MCF 10A (cell line): ENCODE data around the gene KHSRP. TPM values are rescaled to one million over a fixed set of nuclear protein-coding genes. Genes with fewer than 3 reads are reported as not detected.

ENCODE experiments used
- BruUV-seq: library from RNA; stranded (reverse); fragments of 400-500 nt; replicated peaks from 2 replicates; lab custom pipeline; 2021; lab: Mats Ljungman, UMichigan
- CTCF ChIA-PET: fragments of 300-600 bp; sonication (Branson Sonifier 250); formaldehyde crosslinking; extraction: SDS; loops from one replicate; lab custom pipeline; 2021; ENCODE audit warnings: antibody characterized with exemption, inconsistent platforms; lab: Yijun Ruan, JAX
- POLR2A ChIA-PET: fragments of 300-600, 350-650 bp; sonication (Branson Sonifier 250); formaldehyde crosslinking; extraction: SDS; loops from one replicate; lab custom pipeline; 2020; ENCODE audit warnings: antibody characterized with exemption, inconsistent platforms; lab: Yijun Ruan, JAX
- DNase-seq: peaks from one replicate; pipeline ENCODE4 v3.0.0-alpha.2; 2018; ENCODE audit not compliant: unreplicated experiment
- H3K27ac Mint-ChIP-seq: one replicate; pipeline ENCODE4 v1.8.0; 2022; ENCODE audit warnings: mild to moderate bottlenecking, low read depth, mixed read lengths; ENCODE audit not compliant: unreplicated experiment
- H3K27me3 Mint-ChIP-seq: one replicate; pipeline ENCODE4 v1.8.0; 2022; ENCODE audit warnings: mixed read lengths; ENCODE audit not compliant: insufficient read depth, unreplicated experiment
- H3K36me3 Mint-ChIP-seq: one replicate; pipeline ENCODE4 v1.8.0; 2022; ENCODE audit warnings: mild to moderate bottlenecking, moderate library complexity, mixed read lengths; ENCODE audit not compliant: insufficient read depth, unreplicated experiment
- H3K4me1 Mint-ChIP-seq: one replicate; pipeline ENCODE4 v1.8.0; 2022; ENCODE audit warnings: mixed read lengths; ENCODE audit not compliant: insufficient read depth, unreplicated experiment
- H3K4me3 Mint-ChIP-seq: one replicate; pipeline ENCODE4 v1.8.0; 2022; ENCODE audit warnings: mild to moderate bottlenecking, moderate library complexity, mixed read lengths; ENCODE audit not compliant: unreplicated experiment
- H3K9me3 Mint-ChIP-seq: one replicate; pipeline ENCODE4 v1.8.0; 2022; ENCODE audit warnings: mixed read lengths; ENCODE audit not compliant: unreplicated experiment
- intact Hi-C: fragments of 100-400 bp; cut with micrococcal nuclease; formaldehyde crosslinking; loops from 2 replicates; pipeline ENCODE4 v1.14.1; 2022
- total RNA-seq: library from RNA; stranded (reverse); gene quantifications from 2 replicates; pipeline ENCODE4 v1.2.3, GENCODE V29; 2022
- TF ChIP-seq, protein P1 (sequence below): fragments of 200-600 bp; IDR thresholded peaks from one replicate; pipeline ENCODE4 v1.8.0; 2022; ENCODE audit warnings: antibody characterized with exemption, mild to moderate bottlenecking; ENCODE audit not compliant: unreplicated experiment

The KHSRP gene
- total RNA-seq, 1 experiment from 2014 or later: 278 TPM

DNA sequence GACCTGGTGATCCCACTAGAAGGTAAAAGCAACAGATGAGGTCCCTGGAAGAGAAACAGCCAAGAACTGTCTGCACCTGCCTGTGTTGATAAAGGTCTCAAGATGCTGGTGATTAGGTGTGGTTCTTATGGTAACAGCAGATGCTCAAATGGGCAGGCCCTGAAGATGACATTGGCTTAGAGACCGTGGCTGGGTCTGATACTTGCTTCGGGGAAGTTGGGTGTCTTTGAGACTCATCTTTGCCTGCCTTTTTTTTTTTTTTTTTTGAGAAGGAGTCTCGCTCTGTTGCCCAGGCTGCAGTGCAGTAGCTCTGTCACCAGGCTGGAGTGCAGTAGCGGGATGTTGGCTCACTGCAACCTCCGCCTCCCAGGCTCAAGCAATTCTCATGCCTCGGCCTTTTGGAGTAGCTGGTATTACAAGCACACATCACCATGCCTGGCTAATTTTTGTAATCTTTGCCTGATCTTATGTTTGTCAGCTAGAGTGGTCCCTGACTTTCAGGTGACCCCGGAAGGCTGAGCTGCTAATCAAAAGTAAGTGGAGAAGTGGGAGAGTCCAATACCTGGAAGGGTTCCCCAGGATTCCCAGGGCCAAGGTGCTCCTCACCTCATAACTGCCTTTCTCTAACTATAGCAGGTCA lies 27.1 kb upstream of the KHSRP start:
- DNase-seq: no peak
- TF ChIP-seq, protein P1, sequence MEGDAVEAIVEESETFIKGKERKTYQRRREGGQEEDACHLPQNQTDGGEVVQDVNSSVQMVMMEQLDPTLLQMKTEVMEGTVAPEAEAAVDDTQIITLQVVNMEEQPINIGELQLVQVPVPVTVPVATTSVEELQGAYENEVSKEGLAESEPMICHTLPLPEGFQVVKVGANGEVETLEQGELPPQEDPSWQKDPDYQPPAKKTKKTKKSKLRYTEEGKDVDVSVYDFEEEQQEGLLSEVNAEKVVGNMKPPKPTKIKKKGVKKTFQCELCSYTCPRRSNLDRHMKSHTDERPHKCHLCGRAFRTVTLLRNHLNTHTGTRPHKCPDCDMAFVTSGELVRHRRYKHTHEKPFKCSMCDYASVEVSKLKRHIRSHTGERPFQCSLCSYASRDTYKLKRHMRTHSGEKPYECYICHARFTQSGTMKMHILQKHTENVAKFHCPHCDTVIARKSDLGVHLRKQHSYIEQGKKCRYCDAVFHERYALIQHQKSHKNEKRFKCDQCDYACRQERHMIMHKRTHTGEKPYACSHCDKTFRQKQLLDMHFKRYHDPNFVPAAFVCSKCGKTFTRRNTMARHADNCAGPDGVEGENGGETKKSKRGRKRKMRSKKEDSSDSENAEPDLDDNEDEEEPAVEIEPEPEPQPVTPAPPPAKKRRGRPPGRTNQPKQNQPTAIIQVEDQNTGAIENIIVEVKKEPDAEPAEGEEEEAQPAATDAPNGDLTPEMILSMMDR: no peak
- peaks cover 32% of the 10 kb centered on the region for H3K36me3 Mint-ChIP-seq
- BruUV-seq: no TSS peak
- intact Hi-C loops: no loop called here
- CTCF ChIA-PET: no interaction called here
- H3K9me3 Mint-ChIP-seq: peaks cover under 1% of the 10 kb centered on the region
- no peaks in the 10 kb centered on the region for H3K27me3 Mint-ChIP-seq
- no peak overlapping the region for H3K27ac Mint-ChIP-seq
- POLR2A ChIA-PET: no interaction called here
- no peaks in the 10 kb centered on the region for H3K4me1 Mint-ChIP-seq
- no peak overlapping the region for H3K4me3 Mint-ChIP-seq

- Mint-ChIP-seq H3K4me3 (no peak overlapping the region), H3K27me3 (no peaks in the 10 kb centered on the region), H3K4me1 (no peaks in the 10 kb centered on the region), H3K9me3 (peaks cover 5% of the 10 kb centered on the region), H3K36me3 (peaks cover 27% of the 10 kb centered on the region), H3K27ac (no peak overlapping the region)
- CTCF ChIA-PET: no interaction called here
- intact Hi-C loops: no loop called here
- TF ChIP-seq, protein P1: no peak
- DNase-seq: no peak
- BruUV-seq: no TSS peak
- POLR2A ChIA-PET: no interaction called here
These were observed 25.6 kb upstream of the KHSRP start for GRCh38 chr19:6450166-6450565.

GRCh38 chr19:6448045-6448444 lies 23.4 kb upstream of the KHSRP start:
- Mint-ChIP-seq H3K27me3 (no peaks in the 10 kb centered on the region), H3K36me3 (peaks cover 10% of the 10 kb centered on the region), H3K9me3 (peaks cover 5% of the 10 kb centered on the region), H3K27ac (no peak overlapping the region), H3K4me3 (no peak overlapping the region), H3K4me1 (no peaks in the 10 kb centered on the region)
- BruUV-seq: no TSS peak
- CTCF ChIA-PET: interaction anchor here (0.6 kb wide), 1 partner anchor 69 kb away, joined by 3 read pairs; no protein-coding TSS in a partner anchor
- intact Hi-C loops: no loop called here
- DNase-seq: no peak
- TF ChIP-seq, protein P1: no peak
- POLR2A ChIA-PET: interaction anchor here (1.6 kb wide), 1 partner anchor 23 kb away, joined by 6 read pairs; the partner anchor contains the start of gene KHSRP

DNA sequence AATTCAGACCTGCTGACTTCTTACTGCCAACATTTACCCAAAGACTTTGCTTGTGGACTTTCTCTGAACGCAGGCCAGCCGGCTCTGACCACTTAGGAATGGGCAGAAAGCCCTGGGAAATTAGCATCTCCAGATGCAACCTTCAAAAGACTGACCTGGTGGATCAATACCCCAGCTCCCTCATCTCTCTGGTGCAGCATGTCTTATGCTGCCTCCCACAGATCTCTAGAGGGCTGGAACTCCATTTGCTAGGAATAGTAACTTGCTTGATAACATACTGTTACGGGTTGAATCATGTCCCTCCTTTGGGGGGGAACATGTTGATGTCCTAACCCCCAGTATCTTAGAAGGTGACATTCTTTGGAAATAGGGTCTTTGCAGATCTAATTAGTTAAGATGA lies 21.8 kb upstream of the KHSRP start:
- Mint-ChIP-seq H3K9me3 (peaks cover 5% of the 10 kb centered on the region), H3K4me3 (no peak overlapping the region), H3K4me1 (no peaks in the 10 kb centered on the region), H3K27ac (no peak overlapping the region), H3K27me3 (no peaks in the 10 kb centered on the region), H3K36me3 (peaks cover under 1% of the 10 kb centered on the region)
- CTCF ChIA-PET: no interaction called here
- no peak for DNase-seq
- POLR2A ChIA-PET: no interaction called here
- TF ChIP-seq, protein P1: no peak
- intact Hi-C loops: no loop called here
- BruUV-seq: no TSS peak
